Astrocyte (in vitro differentiated cells and primary cell): Measurements from ENCODE around the gene MUC6.

Experiments used
- EZH2 ChIP-seq: IDR thresholded peaks from 2 replicates; pipeline ENCODE4 v1.6.1; 2012; ENCODE audit warnings: mild to moderate bottlenecking, low read length, inconsistent platforms; ENCODE audit not compliant: insufficient read depth
- TF ChIP-seq, protein P1 (sequence below): IDR thresholded peaks from 2 replicates; pipeline ENCODE4 v1.5.1; 2011; ENCODE audit warnings: low read depth, mild to moderate bottlenecking, inconsistent platforms, low read length, moderate library complexity; ENCODE audit not compliant: insufficient read depth

DNA sequence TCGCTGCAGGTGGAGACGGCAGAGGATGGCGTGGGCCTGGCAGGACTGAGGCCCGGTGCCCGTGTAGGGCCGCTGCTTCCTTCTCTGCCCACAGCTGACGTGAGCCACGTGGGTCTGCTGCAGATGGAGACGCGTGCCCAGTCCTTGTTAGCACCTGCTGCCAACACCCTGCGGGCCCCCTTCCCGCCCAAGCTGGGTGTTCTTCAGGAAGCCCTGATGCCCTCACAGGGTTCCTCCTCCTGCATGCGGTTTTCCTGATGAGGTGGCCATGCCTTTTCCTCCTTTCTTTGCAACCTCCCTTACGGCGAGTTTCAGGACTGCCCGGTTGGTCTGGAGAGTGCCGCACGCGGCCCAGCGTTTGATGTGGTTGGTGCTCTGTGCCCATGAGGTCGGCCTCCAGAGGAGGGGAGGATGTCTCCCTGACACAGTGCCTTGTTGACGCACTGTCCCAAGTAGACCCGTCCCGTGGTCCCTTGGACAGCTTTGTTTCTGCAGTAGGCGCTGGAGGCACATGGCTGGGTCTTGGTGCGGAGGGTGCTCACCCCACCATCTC is 66.1 kb downstream of the MUC6 start:
- TF ChIP-seq, protein P1, sequence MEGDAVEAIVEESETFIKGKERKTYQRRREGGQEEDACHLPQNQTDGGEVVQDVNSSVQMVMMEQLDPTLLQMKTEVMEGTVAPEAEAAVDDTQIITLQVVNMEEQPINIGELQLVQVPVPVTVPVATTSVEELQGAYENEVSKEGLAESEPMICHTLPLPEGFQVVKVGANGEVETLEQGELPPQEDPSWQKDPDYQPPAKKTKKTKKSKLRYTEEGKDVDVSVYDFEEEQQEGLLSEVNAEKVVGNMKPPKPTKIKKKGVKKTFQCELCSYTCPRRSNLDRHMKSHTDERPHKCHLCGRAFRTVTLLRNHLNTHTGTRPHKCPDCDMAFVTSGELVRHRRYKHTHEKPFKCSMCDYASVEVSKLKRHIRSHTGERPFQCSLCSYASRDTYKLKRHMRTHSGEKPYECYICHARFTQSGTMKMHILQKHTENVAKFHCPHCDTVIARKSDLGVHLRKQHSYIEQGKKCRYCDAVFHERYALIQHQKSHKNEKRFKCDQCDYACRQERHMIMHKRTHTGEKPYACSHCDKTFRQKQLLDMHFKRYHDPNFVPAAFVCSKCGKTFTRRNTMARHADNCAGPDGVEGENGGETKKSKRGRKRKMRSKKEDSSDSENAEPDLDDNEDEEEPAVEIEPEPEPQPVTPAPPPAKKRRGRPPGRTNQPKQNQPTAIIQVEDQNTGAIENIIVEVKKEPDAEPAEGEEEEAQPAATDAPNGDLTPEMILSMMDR = no peak
- no peak for TF ChIP-seq EZH2
